SK-N-SH (cell line): ENCODE measurements around the gene TTYH3.
A peak's percentile ranks its signal among the peaks of the same experiment; 100 is the strongest.

ENCODE experiments used
- CTCF ChIP-seq: fragments of 200-600 bp; sonication (generic); IDR thresholded peaks from 2 replicates; pipeline ENCODE4 v1.6.1; 2017; ENCODE audit warnings: antibody characterized with exemption, mild to moderate bottlenecking, moderate library complexity
- EP300 ChIP-seq, 2 experiments: IDR thresholded peaks; 2 replicates each; pipeline versions ENCODE4 v1.4.0 to v1.6.1; 2012; ENCODE audit warnings: borderline replicate concordance in 1 of 2, low read depth in 1 of 2, low read length in 1 of 2
- EZH2phosphoT487 ChIP-seq: fragments of 200-600 bp; sonication (generic); IDR thresholded peaks from 2 replicates; pipeline ENCODE4 v1.6.1; 2017; ENCODE audit warnings: low read depth, mixed run types, mild to moderate bottlenecking, antibody characterized with exemption, moderate library complexity, borderline replicate concordance
- NFIC ChIP-seq: IDR thresholded peaks from 2 replicates; pipeline ENCODE4 v1.4.0; 2012; ENCODE audit warnings: borderline replicate concordance
- POLR2AphosphoS5 ChIP-seq: IDR thresholded peaks from 2 replicates; pipeline ENCODE4 v1.6.1; 2012; ENCODE audit warnings: low read depth, low read length
- TAF1 ChIP-seq: IDR thresholded peaks from 2 replicates; pipeline ENCODE4 v1.6.1; 2012; ENCODE audit warnings: low read depth, mild to moderate bottlenecking, low read length, moderate library complexity, borderline replicate concordance
- TCF12 ChIP-seq: IDR thresholded peaks from 2 replicates; pipeline ENCODE4 v1.4.0; 2012

- TF ChIP-seq CTCF (no peak), EP300 (IDR thresholded peaks at IDR 0.05; ENCODE audit: borderline replicate concordance in 1 of 2, low read depth in 1 of 2, low read length in 1 of 2) (peak in 1 of 2 experiments; percentile 89; a peak in 2 of 4 replicates), NFIC (no peak), TAF1 (no peak), POLR2AphosphoS5 (no peak), TCF12 (no peak; the same call in 1 of the 2 replicates), EZH2phosphoT487 (no peak)
These were observed 13.6 kb downstream of the TTYH3 start for GRCh38 chr7:2645274-2645868.
